WTC11 (cell line): ENCODE data around the gene INMT. TPM values are rescaled to one million over a fixed set of nuclear protein-coding genes. Genes with fewer than 3 reads are reported as not detected.

Experiments
- ATAC-seq: fragments of 200-7000 bp; cut with Tn5 transposase; 2 replicates; pipeline ENCODE4 v1.10.0; 2021; ENCODE audit warnings: mild to moderate bottlenecking, moderate library complexity
- CTCF ChIA-PET: fragments of 300-600 bp; sonication (Branson Sonifier 250); formaldehyde crosslinking; loops from one replicate; lab custom pipeline; 2021; ENCODE audit warnings: antibody characterized with exemption; lab: Charles Lee
- POLR2A ChIA-PET: fragments of 350-600 bp; sonication (Branson Sonifier 250); formaldehyde crosslinking; loops from one replicate; lab custom pipeline; 2021; ENCODE audit warnings: antibody characterized with exemption; lab: Charles Lee
- DNase-seq: peaks from one replicate; pipeline ENCODE4 v3.0.0; 2021; ENCODE audit warnings: low spot score
- H3K27ac Mint-ChIP-seq: 2 replicates; pipeline ENCODE4 v1.8.0; 2021; ENCODE audit warnings: mixed read lengths
- H3K27me3 Mint-ChIP-seq: 2 replicates; pipeline ENCODE4 v1.8.0; 2021; ENCODE audit warnings: low read depth, mild to moderate bottlenecking, moderate library complexity, mixed read lengths
- H3K36me3 Mint-ChIP-seq: 2 replicates; pipeline ENCODE4 v1.8.0; 2021; ENCODE audit warnings: mixed read lengths
- H3K4me1 Mint-ChIP-seq: 2 replicates; pipeline ENCODE4 v1.8.0; 2022; ENCODE audit warnings: mixed read lengths
- H3K4me3 Mint-ChIP-seq: 2 replicates; pipeline ENCODE4 v1.8.0; 2021; ENCODE audit warnings: mild to moderate bottlenecking, moderate library complexity, mixed read lengths
- H3K9me3 Mint-ChIP-seq: 2 replicates; pipeline ENCODE4 v1.8.0; 2021; ENCODE audit warnings: mixed read lengths
- EMX1 ChIP-seq: fragments of 250-450 bp; sonication (Bioruptor Pico); IDR thresholded peaks from 2 replicates; pipeline ENCODE4 v1.8.0; 2021; ENCODE audit warnings: mild to moderate bottlenecking
- FOXJ3 ChIP-seq: sonication (generic); formaldehyde crosslinking; IDR thresholded peaks from 2 replicates; pipeline ENCODE4 v1.9.0; 2021; ENCODE audit warnings: missing genetic modification reagents, mild to moderate bottlenecking, borderline replicate concordance
- FOXP1 ChIP-seq: sonication (generic); formaldehyde crosslinking; IDR thresholded peaks from 2 replicates; pipeline ENCODE4 v1.8.0; 2022; ENCODE audit warnings: missing genetic modification reagents, mild to moderate bottlenecking, moderate library complexity, borderline replicate concordance
- JAZF1 ChIP-seq: fragments of 250-450 bp; sonication (Bioruptor Pico); IDR thresholded peaks from 2 replicates; pipeline ENCODE4 v1.9.0; 2021; ENCODE audit warnings: moderate library complexity, mild to moderate bottlenecking, inconsistent platforms
- NFATC4 ChIP-seq: fragments of 250-450 bp; sonication (Bioruptor Pico); IDR thresholded peaks from 2 replicates; pipeline ENCODE4 v1.9.0; 2021; ENCODE audit warnings: mild to moderate bottlenecking
- NFYB ChIP-seq: sonication (generic); formaldehyde crosslinking; conservative IDR thresholded peaks from 2 replicates; pipeline ENCODE4 v1.8.0; 2022; ENCODE audit warnings: low read depth, missing genetic modification reagents
- OVOL2 ChIP-seq: fragments of 250-450 bp; sonication (Bioruptor Pico); IDR thresholded peaks from 2 replicates; pipeline ENCODE4 v1.9.0; 2021; ENCODE audit warnings: mild to moderate bottlenecking, borderline replicate concordance
- RORB ChIP-seq: fragments of 250-450 bp; sonication (Bioruptor Pico); IDR thresholded peaks from 2 replicates; pipeline ENCODE4 v1.9.0; 2021; ENCODE audit warnings: mild to moderate bottlenecking
- SMAD3 ChIP-seq: sonication (generic); formaldehyde crosslinking; IDR thresholded peaks from 2 replicates; pipeline ENCODE4 v1.8.0; 2022; ENCODE audit warnings: missing genetic modification reagents, mild to moderate bottlenecking, borderline replicate concordance
- total RNA-seq: library from RNA; stranded (reverse); gene quantifications from 3 replicates; pipeline ENCODE4 v1.2.3, GENCODE V29; 2021
- TF ChIP-seq, protein P1 (sequence below): fragments of 250-450 bp; sonication (Bioruptor Pico); conservative IDR thresholded peaks from 2 replicates; pipeline ENCODE4 v1.9.0; 2021; ENCODE audit warnings: mild to moderate bottlenecking
- TF ChIP-seq, protein P2 (sequence below): sonication (generic); formaldehyde crosslinking; IDR thresholded peaks from 2 replicates; pipeline ENCODE4 v1.8.1; 2023; ENCODE audit warnings: mild to moderate bottlenecking, moderate library complexity, missing genetic modification reagents
- TF ChIP-seq, protein P3 (sequence below): fragments of 250-450 bp; sonication (Bioruptor Pico); IDR thresholded peaks from 2 replicates; pipeline ENCODE4 v1.9.0; 2021; ENCODE audit warnings: mild to moderate bottlenecking
- TF ChIP-seq, protein P4 (sequence below): fragments of 250-450 bp; sonication (Bioruptor Pico); IDR thresholded peaks from 2 replicates; pipeline ENCODE4 v1.9.0; 2021; ENCODE audit warnings: moderate library complexity, mild to moderate bottlenecking, inconsistent platforms, borderline replicate concordance

INMT gene
- total RNA-seq, 1 experiment from 2014 or later = 3.5 TPM

DNA sequence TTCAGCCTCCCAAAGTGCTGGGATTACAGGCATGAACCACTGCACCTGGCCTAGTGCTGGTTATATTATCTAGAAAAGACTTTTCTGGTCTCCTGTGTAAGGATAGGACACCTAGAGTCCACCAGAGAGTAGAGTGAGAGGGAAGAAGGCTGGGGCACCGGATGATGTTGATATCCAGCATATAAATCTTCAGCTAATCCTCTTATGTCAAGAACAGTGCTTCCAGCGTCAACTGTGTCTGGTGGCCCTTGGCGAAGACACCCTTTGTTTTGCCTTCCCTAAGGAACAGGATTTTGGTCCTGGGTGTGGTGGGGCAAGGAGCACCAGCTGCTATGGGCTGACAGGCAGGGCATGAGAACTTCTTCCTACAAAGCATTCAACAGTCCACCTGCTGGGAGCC is 16.3 kb upstream of the INMT start (continued):
- TF ChIP-seq NFYB (CRISPR knock-in tag) (no peak), OVOL2 (CRISPR knock-in tag) (no peak), JAZF1 (CRISPR knock-in tag) (no peak), FOXJ3 (CRISPR knock-in tag) (no peak), SMAD3 (CRISPR knock-in tag) (no peak), FOXP1 (CRISPR knock-in tag) (no peak)
- TF ChIP-seq, protein P1, sequence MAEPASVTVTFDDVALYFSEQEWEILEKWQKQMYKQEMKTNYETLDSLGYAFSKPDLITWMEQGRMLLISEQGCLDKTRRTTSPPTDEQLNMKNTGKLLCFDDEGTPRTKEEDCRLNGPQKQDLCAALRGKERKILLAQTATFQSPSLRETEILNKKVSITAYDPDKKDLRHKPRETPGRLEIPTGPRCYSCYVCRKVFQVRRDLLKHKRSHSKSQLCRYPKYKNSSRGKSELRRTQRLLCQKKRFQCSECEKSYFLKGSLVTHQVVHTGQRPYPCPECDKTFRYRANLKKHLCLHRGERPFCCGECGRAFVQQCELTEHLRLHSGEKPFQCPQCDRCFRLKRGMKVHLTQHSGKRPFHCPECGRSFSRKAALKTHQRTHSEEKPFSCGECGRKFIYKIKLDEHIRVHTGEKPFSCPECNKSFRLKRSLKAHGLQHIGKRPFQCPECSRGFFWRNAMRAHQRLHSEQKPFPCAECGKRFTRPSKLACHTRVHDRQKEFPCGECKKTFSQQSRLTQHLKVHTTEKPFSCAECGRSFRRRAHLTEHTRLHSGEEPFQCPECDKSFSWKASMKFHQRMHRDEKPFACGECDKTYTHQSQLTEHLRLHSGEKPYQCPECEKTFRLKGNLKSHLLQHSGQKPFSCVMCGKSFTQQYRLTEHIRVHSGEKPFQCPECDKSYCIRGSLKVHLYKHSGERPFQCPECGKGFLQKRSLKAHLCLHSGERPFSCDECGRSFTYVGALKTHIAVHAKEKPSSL (CRISPR knock-in tag) = no peak

DNA sequence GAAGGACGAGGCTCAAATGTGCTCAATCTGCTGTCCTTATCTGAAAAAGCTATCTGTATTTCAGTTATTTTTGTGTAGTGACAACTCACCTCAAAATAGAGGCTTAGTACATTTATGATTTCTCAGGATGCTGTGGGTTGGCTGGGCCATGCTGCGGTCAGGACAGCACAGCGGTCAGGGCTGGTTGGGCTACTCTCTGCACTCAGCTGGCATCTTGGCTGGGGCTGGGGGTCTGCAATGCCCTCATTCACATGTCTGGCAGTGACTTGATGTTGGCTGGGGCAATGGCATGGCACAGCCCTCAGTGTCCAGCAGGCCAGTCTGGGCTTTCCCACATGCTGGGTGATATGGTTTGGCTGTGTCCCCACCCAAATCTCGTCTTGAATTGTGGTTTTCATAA is 15.6 kb upstream of the INMT start:
- Mint-ChIP-seq H3K9me3 (peaks cover 5% of the 10 kb centered on the region; the same call in 1 of the 2 replicates), H3K27ac (no peak overlapping the region), H3K36me3 (no peaks in the 10 kb centered on the region), H3K4me1 (peaks cover 8% of the 10 kb centered on the region), H3K4me3 (no peak overlapping the region), H3K27me3 (peaks cover 3% of the 10 kb centered on the region; the same call in 1 of the 2 replicates)
- ChIA-PET CTCF (interaction anchor here (0.6 kb wide), 1 partner anchor 36 kb away, joined by 7 read pairs; no protein-coding TSS in a partner anchor), POLR2A (no interaction called here)
- no peak for DNase-seq
- no peak for ATAC-seq
- TF ChIP-seq, protein P2, sequence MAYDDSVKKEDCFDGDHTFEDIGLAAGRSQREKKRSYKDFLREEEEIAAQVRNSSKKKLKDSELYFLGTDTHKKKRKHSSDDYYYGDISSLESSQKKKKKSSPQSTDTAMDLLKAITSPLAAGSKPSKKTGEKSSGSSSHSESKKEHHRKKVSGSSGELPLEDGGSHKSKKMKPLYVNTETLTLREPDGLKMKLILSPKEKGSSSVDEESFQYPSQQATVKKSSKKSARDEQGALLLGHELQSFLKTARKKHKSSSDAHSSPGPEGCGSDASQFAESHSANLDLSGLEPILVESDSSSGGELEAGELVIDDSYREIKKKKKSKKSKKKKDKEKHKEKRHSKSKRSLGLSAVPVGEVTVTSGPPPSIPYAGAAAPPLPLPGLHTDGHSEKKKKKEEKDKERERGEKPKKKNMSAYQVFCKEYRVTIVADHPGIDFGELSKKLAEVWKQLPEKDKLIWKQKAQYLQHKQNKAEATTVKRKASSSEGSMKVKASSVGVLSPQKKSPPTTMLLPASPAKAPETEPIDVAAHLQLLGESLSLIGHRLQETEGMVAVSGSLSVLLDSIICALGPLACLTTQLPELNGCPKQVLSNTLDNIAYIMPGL (CRISPR knock-in tag) = no peak
- TF ChIP-seq, protein P3, sequence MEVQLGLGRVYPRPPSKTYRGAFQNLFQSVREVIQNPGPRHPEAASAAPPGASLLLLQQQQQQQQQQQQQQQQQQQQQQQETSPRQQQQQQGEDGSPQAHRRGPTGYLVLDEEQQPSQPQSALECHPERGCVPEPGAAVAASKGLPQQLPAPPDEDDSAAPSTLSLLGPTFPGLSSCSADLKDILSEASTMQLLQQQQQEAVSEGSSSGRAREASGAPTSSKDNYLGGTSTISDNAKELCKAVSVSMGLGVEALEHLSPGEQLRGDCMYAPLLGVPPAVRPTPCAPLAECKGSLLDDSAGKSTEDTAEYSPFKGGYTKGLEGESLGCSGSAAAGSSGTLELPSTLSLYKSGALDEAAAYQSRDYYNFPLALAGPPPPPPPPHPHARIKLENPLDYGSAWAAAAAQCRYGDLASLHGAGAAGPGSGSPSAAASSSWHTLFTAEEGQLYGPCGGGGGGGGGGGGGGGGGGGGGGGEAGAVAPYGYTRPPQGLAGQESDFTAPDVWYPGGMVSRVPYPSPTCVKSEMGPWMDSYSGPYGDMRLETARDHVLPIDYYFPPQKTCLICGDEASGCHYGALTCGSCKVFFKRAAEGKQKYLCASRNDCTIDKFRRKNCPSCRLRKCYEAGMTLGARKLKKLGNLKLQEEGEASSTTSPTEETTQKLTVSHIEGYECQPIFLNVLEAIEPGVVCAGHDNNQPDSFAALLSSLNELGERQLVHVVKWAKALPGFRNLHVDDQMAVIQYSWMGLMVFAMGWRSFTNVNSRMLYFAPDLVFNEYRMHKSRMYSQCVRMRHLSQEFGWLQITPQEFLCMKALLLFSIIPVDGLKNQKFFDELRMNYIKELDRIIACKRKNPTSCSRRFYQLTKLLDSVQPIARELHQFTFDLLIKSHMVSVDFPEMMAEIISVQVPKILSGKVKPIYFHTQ = no peak
- TF ChIP-seq, protein P4, sequence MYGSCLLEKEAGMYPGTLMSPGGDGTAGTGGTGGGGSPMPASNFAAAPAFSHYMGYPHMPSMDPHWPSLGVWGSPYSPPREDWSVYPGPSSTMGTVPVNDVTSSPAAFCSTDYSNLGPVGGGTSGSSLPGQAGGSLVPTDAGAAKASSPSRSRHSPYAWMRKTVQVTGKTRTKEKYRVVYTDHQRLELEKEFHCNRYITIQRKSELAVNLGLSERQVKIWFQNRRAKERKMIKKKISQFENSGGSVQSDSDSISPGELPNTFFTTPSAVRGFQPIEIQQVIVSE = no peak
- no peak for TF ChIP-seq RORB (CRISPR knock-in tag)
- TF ChIP-seq EMX1 (CRISPR knock-in tag) = no peak
- TF ChIP-seq, all 79 proteins: peak for 0

DNA sequence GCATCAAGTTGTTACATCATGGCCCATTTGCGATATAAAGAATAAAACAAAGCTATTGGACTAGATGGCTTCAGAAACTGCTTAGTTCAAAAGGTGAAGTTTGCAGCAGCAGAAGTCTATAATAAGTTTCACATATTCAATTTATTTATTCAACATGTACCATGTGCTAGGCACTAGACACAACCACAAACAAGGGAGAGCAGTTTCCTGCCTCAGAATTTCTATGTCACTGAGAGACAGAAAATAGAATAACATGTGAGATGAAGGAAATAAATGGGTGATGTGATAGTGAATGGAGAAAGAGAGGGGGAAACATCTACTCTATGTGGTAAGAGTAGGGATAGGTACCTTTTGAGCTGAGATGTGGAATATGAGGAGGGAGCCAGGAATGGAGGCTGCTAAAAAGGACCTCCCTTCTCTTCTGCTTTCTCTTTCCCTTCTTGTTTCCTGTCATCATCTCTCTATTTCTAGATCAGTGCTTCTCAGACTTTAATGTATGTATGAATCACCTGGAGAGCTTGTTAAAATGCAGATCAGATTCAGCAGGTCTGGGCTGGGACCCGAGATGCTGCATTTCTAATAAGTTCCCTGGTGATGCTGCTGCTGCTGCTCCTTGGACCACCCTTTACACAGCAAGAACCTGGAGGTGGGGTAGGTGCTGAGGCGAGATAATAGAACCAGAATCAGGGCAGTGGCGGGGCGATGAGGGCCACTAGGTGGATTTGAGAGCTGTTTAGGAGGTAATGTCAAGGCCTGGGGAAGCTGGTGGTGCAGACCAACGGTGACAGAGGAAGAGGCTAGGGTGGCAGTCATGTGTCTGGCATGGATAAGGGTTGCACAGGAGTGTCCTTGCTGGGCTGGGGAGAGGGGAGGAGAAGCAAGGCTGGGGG is 13.7 kb upstream of the INMT start:
- CTCF ChIA-PET = interaction anchor here (1.0 to 4.0 kb wide), 7 partner anchors 11 to 748 kb away, joined by 3 to 36 read pairs (median 5); partner anchors contain the start of gene CRHR2
- ATAC-seq = no peak
- Mint-ChIP-seq H3K4me1 (0 out of 2 replicates have a peak, but pooled peaks cover 3% of the 10 kb centered on the region), H3K27ac (no peak overlapping the region), H3K36me3 (no peaks in the 10 kb centered on the region), H3K9me3 (peaks cover 5% of the 10 kb centered on the region; the same call in 1 of the 2 replicates), H3K27me3 (no peaks in the 10 kb centered on the region; the same call in 1 of the 2 replicates), H3K4me3 (no peak overlapping the region)
- POLR2A ChIA-PET = no interaction called here
- no peak for DNase-seq
- no peak for TF ChIP-seq NFATC4 (CRISPR knock-in tag)
